ENCODE results near the gene ANKH.

DNA sequence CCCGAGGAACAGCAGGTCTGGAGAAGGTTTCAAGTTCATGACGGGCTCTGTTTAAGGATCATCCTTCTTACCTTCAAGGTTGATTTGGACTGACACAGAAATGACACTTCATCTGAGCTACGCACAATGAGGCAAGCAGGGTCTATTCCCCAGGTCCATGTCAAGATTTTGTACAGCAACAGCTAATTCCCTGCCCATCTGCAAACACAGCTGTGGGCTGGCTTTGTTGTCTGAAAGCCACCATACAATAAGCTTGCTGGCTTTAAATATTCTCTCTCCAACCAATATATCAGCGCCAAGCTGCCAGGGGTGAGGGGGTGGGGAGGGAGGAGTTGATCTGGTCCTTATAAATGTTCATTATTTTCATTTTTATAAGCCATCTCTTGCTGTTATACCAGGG, 115.1 kb downstream of the ANKH start:
- TF ChIP-seq, protein P1, sequence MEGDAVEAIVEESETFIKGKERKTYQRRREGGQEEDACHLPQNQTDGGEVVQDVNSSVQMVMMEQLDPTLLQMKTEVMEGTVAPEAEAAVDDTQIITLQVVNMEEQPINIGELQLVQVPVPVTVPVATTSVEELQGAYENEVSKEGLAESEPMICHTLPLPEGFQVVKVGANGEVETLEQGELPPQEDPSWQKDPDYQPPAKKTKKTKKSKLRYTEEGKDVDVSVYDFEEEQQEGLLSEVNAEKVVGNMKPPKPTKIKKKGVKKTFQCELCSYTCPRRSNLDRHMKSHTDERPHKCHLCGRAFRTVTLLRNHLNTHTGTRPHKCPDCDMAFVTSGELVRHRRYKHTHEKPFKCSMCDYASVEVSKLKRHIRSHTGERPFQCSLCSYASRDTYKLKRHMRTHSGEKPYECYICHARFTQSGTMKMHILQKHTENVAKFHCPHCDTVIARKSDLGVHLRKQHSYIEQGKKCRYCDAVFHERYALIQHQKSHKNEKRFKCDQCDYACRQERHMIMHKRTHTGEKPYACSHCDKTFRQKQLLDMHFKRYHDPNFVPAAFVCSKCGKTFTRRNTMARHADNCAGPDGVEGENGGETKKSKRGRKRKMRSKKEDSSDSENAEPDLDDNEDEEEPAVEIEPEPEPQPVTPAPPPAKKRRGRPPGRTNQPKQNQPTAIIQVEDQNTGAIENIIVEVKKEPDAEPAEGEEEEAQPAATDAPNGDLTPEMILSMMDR (IDR thresholded peaks at IDR 0.05) = no peak
- TF ChIP-seq EZH2 (IDR thresholded peaks at IDR 0.05; ENCODE audit: borderline replicate concordance, insufficient read depth, low read depth, low read length, poor library complexity, severe bottlenecking) = no peak
